ENCODE measurements around the gene PIK3R1. TPM values are rescaled to one million over a fixed set of nuclear protein-coding genes. Genes with fewer than 3 reads are reported as not detected.
"Not testable (repeated sequence)": the region's sequence is repeated elsewhere in the genome, so short reads cannot be mapped to it uniquely, and the experiment has no call there.

Gene PIK3R1
- total RNA-seq, 1 donor from 2014 or later = 60.0 TPM

DNA sequence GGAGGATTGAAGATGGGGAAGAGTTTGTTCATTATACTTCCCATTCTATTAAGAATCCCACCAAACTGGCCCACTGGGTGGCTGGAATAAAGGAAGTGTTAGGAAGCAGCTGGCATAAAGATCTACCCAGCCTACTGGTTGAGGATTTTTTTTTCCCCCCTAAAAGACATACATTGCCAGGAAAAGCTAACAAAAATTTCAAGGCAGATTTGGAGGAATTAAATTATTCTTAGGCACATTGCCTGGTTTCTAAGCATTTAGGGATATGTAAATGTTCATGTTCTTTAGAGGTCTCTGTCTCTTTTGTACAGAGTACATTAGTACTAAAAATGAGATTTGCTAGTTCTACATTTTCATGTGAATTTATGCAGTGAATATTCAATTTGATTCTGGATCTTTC lies 8.3 kb downstream of the PIK3R1 start:
- Mint-ChIP-seq H3K36me3 (ENCODE audit: low read depth) (peaks cover 66% of the 10 kb centered on the region), H3K4me1 (ENCODE audit: low read depth) (peaks cover 52% of the 10 kb centered on the region), H3K9me3 (peaks cover 3% of the 10 kb centered on the region), H3K4me3 (ENCODE audit: low read depth) (no peak overlapping the region), H3K27ac (no peak overlapping the region), H3K27me3 (ENCODE audit: low read depth) (no peaks in the 10 kb centered on the region)
- intact Hi-C loops (cut with micrococcal nuclease) = no loop called here
- DNase-seq (ENCODE audit: low spot score) = no peak

DNA sequence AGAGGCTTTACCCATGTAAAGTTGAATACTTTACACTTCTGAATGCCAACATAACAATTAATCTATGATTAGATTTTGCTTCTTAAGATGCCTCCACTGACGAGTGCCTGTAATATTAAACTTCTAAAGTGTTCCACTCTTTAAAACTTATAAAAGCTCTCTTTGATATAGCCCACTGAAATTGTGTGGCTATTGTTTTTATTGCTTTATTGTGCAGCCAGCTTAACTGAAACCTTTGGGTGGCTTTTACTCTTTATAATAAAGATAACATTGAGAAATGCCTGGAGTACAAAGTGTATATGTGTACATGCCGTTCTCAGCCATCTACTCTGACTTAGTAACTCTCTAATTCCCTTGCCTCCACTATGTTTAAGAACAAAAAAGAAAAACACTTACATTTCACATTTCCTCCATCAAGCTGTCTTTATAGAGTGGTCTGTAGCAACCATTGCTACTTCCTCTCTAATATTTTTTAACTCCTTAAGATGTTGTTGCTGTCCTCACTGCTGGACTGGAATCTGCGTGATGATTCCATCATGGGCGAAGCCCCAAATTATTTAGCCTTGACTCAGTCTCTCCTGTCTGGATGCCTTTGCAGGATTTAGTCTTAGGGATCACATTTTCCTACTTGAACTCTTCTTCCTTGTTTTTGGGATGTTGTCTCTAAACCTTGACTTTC lies 9.1 kb downstream of the PIK3R1 start:
- Mint-ChIP-seq H3K27me3 (ENCODE audit: low read depth) (no peaks in the 10 kb centered on the region), H3K9me3 (peaks cover 3% of the 10 kb centered on the region), H3K4me1 (ENCODE audit: low read depth) (peaks cover 51% of the 10 kb centered on the region), H3K36me3 (ENCODE audit: low read depth) (peaks cover 60% of the 10 kb centered on the region), H3K4me3 (ENCODE audit: low read depth) (no peak overlapping the region), H3K27ac (no peak overlapping the region)
- intact Hi-C loops (cut with micrococcal nuclease) = no loop called here
- no peak for DNase-seq (ENCODE audit: low spot score)

DNA sequence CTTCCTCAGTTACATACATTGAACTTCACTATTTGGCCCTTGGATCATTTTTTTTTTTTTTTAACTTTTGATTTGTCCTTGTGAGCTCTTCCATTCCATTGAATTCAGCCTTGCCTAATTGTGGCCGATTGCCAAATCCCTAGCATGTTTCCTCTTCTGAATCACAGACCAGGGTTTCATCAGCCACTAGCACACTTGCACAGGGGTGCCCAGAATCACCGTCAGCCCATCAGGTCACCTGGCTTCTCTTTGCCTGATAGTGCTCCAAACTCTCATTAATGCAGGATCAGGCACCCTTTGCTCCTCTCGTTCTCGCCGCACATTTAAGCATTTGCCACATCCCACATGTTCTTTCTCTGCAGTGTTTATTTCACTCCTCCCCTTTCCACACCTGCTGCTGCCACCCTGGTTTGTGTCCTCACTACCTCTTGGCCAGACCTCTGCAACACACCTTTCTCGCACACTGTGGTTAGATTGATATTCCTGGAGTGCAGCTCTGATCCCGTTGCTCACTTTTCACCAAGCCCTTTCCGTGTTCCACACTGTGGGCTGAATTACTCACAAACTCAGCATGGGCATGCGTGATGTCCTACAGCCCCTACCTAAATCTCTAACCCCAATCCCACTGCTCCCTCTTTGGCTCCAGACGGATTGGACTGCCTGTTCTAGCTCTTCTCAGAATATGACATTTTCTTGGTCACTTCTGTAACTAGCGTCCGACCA lies 9.8 kb downstream of the PIK3R1 start:
- peaks cover 56% of the 10 kb centered on the region for H3K36me3 Mint-ChIP-seq (ENCODE audit: low read depth)

DNA sequence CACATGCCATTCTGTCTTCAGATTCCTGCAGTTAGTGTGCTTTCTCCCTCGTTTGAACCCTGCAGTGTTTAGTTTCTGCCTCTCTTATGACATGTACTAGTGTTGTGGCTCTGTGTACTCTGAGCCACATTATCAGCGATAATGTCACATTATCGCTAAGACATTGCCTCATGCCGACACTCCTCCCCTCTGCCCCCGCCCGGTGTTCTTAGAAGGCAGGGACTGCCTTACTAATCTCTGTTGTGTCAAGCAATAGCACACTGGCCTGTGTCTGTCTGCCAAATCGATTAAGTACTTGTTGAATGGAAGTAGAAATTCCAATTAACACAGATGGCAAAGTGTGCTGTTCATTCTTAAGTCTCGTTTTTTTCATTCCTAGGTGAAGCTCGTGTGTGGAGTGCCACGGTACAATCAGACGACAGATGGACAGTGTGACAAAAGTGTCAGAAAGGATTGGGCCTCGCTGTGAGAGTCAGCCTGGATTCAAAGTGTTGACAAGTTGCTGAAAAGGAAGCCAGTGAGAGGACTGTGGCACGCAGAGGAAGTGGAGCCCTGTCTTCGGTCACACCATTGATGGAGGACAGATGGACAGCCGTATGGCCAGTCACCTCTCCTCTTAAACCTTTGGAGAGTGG lies 10.5 kb downstream of the PIK3R1 start:
- Mint-ChIP-seq H3K36me3 (ENCODE audit: low read depth) (peaks cover 56% of the 10 kb centered on the region), H3K4me1 (ENCODE audit: low read depth) (peaks cover 56% of the 10 kb centered on the region), H3K4me3 (ENCODE audit: low read depth) (no peak overlapping the region), H3K27ac (no peak overlapping the region), H3K9me3 (no peaks in the 10 kb centered on the region), H3K27me3 (ENCODE audit: low read depth) (no peaks in the 10 kb centered on the region)
- intact Hi-C loops (cut with micrococcal nuclease) = no loop called here
- DNase-seq (ENCODE audit: low spot score) = no peak

More for the DNA sequence above, 9.8 kb downstream of the PIK3R1 start:
- H3K27ac Mint-ChIP-seq = no peak overlapping the region
- H3K4me3 Mint-ChIP-seq (ENCODE audit: low read depth) = no peak overlapping the region
- H3K9me3 Mint-ChIP-seq = peaks cover 3% of the 10 kb centered on the region
- DNase-seq (ENCODE audit: low spot score) = no peak
- H3K27me3 Mint-ChIP-seq (ENCODE audit: low read depth) = no peaks in the 10 kb centered on the region
- intact Hi-C loops (cut with micrococcal nuclease) = no loop called here
- peaks cover 54% of the 10 kb centered on the region for H3K4me1 Mint-ChIP-seq (ENCODE audit: low read depth)

DNA sequence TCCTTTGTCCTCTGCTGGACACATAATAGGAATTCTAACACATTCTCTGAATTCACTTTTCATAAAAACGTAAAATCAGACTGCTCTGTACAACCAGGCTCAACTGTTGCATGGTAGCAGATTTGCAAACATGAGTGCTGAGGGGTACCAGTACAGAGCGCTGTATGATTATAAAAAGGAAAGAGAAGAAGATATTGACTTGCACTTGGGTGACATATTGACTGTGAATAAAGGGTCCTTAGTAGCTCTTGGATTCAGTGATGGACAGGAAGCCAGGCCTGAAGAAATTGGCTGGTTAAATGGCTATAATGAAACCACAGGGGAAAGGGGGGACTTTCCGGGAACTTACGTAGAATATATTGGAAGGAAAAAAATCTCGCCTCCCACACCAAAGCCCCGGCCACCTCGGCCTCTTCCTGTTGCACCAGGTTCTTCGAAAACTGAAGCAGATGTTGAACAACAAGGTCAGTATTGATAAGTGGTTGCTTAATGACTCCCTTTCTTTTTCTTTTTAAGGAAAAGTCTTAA lies 11.1 kb downstream of the PIK3R1 start:
- intact Hi-C loops (cut with micrococcal nuclease) = no loop called here
- H3K4me3 Mint-ChIP-seq (ENCODE audit: low read depth) = no peak overlapping the region
- no peaks in the 10 kb centered on the region for H3K27me3 Mint-ChIP-seq (ENCODE audit: low read depth)
- H3K27ac Mint-ChIP-seq = no peak overlapping the region
- no peak for DNase-seq (ENCODE audit: low spot score)
- H3K9me3 Mint-ChIP-seq = no peaks in the 10 kb centered on the region
- H3K36me3 Mint-ChIP-seq (ENCODE audit: low read depth) = peaks cover 54% of the 10 kb centered on the region
- peaks cover 58% of the 10 kb centered on the region for H3K4me1 Mint-ChIP-seq (ENCODE audit: low read depth)

DNA sequence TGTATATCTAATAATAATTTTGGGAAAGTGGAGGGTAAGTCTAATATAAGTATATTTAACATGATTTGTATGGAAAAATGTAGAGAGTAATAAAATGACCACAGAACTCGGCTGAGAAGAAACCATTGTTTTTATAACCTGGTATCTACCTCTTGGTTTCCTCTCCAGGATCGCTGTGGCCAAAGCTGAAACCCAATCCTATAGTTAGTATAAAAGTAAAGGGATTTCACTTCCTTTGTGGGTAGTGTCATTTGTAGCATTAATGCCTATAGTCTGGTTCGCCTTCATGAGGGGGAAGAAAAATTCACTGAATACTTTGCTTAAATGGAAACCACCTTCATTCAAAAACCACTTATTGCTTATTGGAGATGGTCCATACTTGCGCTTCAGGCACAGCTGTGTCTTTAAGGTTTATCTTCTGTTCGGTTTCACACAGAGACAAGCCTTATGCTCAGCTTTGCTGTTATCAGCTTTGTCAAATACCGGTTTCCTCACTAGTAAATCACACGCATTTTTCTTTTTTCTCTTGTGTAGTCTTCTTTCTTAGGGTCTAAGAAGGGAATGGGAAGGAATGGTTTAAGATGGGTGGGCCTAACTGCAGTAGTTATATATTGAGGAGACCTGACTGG lies 12.1 kb downstream of the PIK3R1 start:
- H3K27ac Mint-ChIP-seq = no peak overlapping the region
- intact Hi-C loops (cut with micrococcal nuclease) = no loop called here
- no peaks in the 10 kb centered on the region for H3K27me3 Mint-ChIP-seq (ENCODE audit: low read depth)
- no peaks in the 10 kb centered on the region for H3K9me3 Mint-ChIP-seq
- no peak overlapping the region for H3K4me3 Mint-ChIP-seq (ENCODE audit: low read depth)
- DNase-seq (ENCODE audit: low spot score) = no peak
- peaks cover 50% of the 10 kb centered on the region for H3K36me3 Mint-ChIP-seq (ENCODE audit: low read depth)
- H3K4me1 Mint-ChIP-seq (ENCODE audit: low read depth) = peaks cover 60% of the 10 kb centered on the region

DNA sequence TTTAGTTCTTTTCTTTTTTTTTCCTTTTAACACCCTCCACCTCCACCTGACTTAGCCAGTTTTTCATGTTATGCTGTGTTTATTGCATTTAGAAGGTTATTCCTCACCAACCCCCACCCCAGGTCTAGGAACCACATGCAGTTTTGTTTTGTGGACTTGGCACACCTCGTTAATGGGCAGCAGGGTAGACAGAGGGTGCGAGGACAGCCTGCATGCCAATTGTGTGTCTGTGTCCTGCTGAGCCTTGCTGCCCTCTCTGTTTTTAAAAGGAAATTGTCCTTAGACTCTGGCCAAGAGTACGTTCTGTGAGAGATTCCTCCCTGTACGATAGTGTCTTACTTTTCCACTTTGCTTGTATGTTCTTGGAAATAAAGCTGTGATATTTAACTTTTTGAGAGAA lies 13.9 kb downstream of the PIK3R1 start:
- Mint-ChIP-seq H3K27me3 (ENCODE audit: low read depth) (no peaks in the 10 kb centered on the region), H3K4me1 (ENCODE audit: low read depth) (peaks cover 57% of the 10 kb centered on the region), H3K4me3 (ENCODE audit: low read depth) (no peak overlapping the region), H3K36me3 (ENCODE audit: low read depth) (peaks cover 54% of the 10 kb centered on the region), H3K9me3 (no peaks in the 10 kb centered on the region), H3K27ac (no peak overlapping the region)
- no peak for DNase-seq (ENCODE audit: low spot score)
- intact Hi-C loops (cut with micrococcal nuclease) = no loop called here

DNA sequence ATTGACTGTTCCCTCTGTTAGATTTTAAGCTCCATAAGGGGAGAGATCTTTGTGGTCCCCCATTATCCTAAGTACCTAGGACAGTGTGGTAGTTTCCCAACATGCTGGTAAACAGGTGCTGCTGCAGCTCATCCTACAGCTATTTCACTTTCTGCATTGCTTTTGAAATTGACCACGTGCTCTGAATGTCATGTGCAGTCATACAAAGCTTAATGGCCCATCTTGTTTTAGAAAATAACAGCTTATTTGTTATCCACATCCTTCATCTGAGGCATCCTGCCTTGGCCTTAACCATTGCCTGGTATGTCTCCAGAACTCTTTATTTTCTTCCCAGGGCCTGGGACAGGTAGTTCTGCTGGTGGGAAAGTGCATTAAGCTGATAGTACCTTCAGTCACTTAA lies 14.7 kb downstream of the PIK3R1 start:
- Mint-ChIP-seq H3K36me3 (ENCODE audit: low read depth) (peaks cover 49% of the 10 kb centered on the region), H3K4me1 (ENCODE audit: low read depth) (peaks cover 52% of the 10 kb centered on the region), H3K4me3 (ENCODE audit: low read depth) (no peak overlapping the region), H3K9me3 (no peaks in the 10 kb centered on the region), H3K27ac (no peak overlapping the region), H3K27me3 (ENCODE audit: low read depth) (no peaks in the 10 kb centered on the region)
- DNase-seq (ENCODE audit: low spot score) = no peak
- intact Hi-C loops (cut with micrococcal nuclease) = no loop called here

DNA sequence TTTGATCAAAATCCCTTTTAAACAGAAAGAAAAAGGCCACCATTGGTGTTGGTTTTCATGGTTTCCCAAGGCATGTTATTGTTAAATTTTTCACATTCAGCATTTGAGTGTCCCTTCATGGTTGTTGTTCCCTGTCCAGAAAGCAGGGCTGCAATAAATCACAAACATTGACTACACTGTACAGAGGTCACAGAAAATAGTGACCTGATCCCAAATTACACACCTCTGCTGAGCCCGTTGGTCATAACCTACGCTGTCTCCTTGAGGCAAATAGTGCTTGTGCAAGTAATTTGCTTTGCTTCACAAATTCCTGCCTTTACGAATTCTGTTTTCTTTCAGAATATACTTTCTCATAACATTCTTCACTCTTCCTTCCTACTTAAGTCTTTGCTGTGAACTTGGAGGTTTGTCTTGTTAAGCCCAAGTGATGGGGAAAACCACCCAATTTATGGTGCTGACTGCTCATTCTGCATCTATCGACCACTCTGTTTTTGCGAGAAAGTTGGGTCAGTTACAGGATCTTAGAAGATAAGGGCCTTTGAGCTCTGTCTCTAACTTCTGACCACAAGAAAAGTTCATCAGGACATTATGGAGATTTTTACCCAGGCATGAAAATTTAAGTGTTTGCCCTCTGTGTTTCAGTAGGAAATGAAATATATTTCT lies 16.0 kb downstream of the PIK3R1 start:
- peaks cover 41% of the 10 kb centered on the region for H3K4me1 Mint-ChIP-seq (ENCODE audit: low read depth)
- intact Hi-C loops (cut with micrococcal nuclease) = no loop called here
- no peak overlapping the region for H3K27ac Mint-ChIP-seq
- no peak overlapping the region for H3K4me3 Mint-ChIP-seq (ENCODE audit: low read depth)
- no peak for DNase-seq (ENCODE audit: low spot score)
- H3K9me3 Mint-ChIP-seq = no peaks in the 10 kb centered on the region
- H3K27me3 Mint-ChIP-seq (ENCODE audit: low read depth) = no peaks in the 10 kb centered on the region
- peaks cover 40% of the 10 kb centered on the region for H3K36me3 Mint-ChIP-seq (ENCODE audit: low read depth)

DNA sequence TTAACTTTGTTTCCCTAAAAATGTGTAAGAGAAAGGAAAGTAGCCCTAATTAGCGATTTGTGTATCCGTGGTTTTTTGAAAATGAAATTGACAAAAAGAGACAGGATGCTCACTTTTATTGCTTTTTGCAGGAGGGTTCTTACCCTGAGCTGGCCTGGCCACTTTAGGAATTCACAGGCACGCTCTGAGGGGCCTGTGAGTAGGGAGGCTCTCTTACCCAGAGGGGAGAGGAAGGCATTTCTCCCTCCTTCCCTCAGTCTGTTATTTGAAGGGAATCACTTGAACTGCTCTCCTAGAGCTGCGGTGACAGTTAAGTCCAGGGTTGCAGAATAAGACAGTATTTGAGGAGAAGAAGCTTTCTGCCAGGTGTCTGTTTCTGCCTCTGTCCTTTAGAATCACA lies 16.7 kb downstream of the PIK3R1 start:
- H3K36me3 Mint-ChIP-seq (ENCODE audit: low read depth) = peaks cover 36% of the 10 kb centered on the region

DNA sequence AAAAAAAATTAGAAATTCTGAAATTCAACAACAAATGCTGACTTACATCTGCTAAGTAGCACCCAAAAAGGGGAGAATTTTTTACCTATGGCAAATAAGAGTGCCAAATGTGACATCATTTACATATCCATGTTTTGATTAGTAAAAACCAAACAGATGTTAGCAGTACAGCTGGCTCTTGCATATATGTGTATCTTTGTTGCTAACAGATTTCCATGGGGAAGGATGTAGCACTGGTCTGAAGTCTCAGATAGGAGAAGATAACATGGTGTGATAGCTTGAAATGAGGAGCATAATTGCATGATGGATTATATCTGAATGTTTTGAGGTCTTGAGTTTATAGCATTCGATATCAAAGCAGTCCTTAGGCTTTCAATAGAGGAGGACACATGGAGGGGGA lies 17.5 kb downstream of the PIK3R1 start:
- no peak overlapping the region for H3K27ac Mint-ChIP-seq
- intact Hi-C loops (cut with micrococcal nuclease) = no loop called here
- peaks cover 31% of the 10 kb centered on the region for H3K36me3 Mint-ChIP-seq (ENCODE audit: low read depth)
- H3K4me1 Mint-ChIP-seq (ENCODE audit: low read depth) = peaks cover 38% of the 10 kb centered on the region
- H3K4me3 Mint-ChIP-seq (ENCODE audit: low read depth) = no peak overlapping the region
- no peaks in the 10 kb centered on the region for H3K27me3 Mint-ChIP-seq (ENCODE audit: low read depth)
- no peak for DNase-seq (ENCODE audit: low spot score)
- H3K9me3 Mint-ChIP-seq = no peaks in the 10 kb centered on the region

More for the DNA sequence above, 16.7 kb downstream of the PIK3R1 start:
- peaks cover 39% of the 10 kb centered on the region for H3K4me1 Mint-ChIP-seq (ENCODE audit: low read depth)
- H3K27ac Mint-ChIP-seq = no peak overlapping the region
- no peak for DNase-seq (ENCODE audit: low spot score)
- intact Hi-C loops (cut with micrococcal nuclease) = no loop called here
- no peaks in the 10 kb centered on the region for H3K9me3 Mint-ChIP-seq
- H3K4me3 Mint-ChIP-seq (ENCODE audit: low read depth) = no peak overlapping the region
- H3K27me3 Mint-ChIP-seq (ENCODE audit: low read depth) = no peaks in the 10 kb centered on the region

DNA sequence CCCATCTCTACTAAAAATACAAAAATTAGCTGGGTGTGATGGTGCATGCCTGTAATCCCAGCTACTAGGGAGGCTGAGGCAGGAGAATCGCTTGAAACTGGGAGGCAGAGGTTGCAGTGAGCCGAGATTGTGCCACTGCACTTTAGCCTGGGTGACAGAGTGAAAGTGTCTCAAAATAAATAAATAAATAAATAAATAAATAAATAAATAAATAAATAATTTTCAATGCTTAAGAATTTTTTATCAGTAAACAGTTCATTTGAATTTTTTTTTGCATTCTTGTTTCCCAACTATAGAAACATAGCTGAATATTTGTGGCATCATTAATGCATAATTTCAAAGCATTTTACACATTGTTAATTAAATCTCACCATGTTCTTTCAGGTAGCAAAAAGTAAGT lies 19.7 kb downstream of the PIK3R1 start:
- H3K27ac Mint-ChIP-seq; H3K27me3 Mint-ChIP-seq (ENCODE audit: low read depth); DNase-seq (ENCODE audit: low spot score); intact Hi-C loops (cut with micrococcal nuclease); H3K9me3 Mint-ChIP-seq; H3K4me3 Mint-ChIP-seq (ENCODE audit: low read depth): not testable (repeated sequence)
- Mint-ChIP-seq H3K4me1 (ENCODE audit: low read depth) (peaks cover 47% of the 10 kb centered on the region), H3K36me3 (ENCODE audit: low read depth) (peaks cover 27% of the 10 kb centered on the region)

Data from activated T-helper 2 cell treated with anti-CD3 and anti-CD28 coated beads, Interferon-gamma antibody, Interleukin-2, Interleukin-4, amounts not matched to agents 10 μg/mL and 5 μg/mL and 100 μg/mL, durations not matched to agents 14 hours and 24 hours and 36 hours (primary cell).